Left renal pelvis (tissue), 4 donors: ENCODE measurements around the gene NTN1. TPM values are rescaled to one million over a fixed set of nuclear protein-coding genes. Genes with fewer than 3 reads are reported as not detected.

Source experiments
- DNase-seq, 4 donors: peaks; one replicate each; pipeline ENCODE4 v3.0.0-alpha.2; 2013; ENCODE audit warnings: low read depth in 4 of 4, low spot score in 3 of 4
- polyA plus RNA-seq, 4 donors: library from polyadenylated mRNA; unstranded; fragments of 120-200 nt; gene quantifications; one replicate each; pipeline ENCODE4 v1.2.1, GENCODE V29; 2013; ENCODE audit not compliant: insufficient read length in 4 of 4

NTN1 gene
- polyA plus RNA-seq, 4 donors: 5.2 to 188 (median 9.4) TPM

GRCh38 chr17:9183306-9183705 lies 162.0 kb downstream of the NTN1 start:
- no peak for DNase-seq

GRCh38 chr17:9185142-9185541 lies 163.8 kb downstream of the NTN1 start:
- no peak for DNase-seq

GRCh38 chr17:9185688-9186284 lies 164.5 kb downstream of the NTN1 start:
- no peak for DNase-seq

GRCh38 chr17:9187828-9188227 lies 166.5 kb downstream of the NTN1 start:
- DNase-seq: no peak

GRCh38 chr17:9188367-9188766 lies 167.1 kb downstream of the NTN1 start:
- DNase-seq: no peak

- no peak for DNase-seq
Observed at GRCh38 chr17:9189870-9190269, 168.6 kb downstream of the NTN1 start.

- DNase-seq: no peak
Observed at GRCh38 chr17:9192010-9192409, 170.7 kb downstream of the NTN1 start.

- no peak for DNase-seq
Observed at GRCh38 chr17:9195411-9195810, 174.1 kb downstream of the NTN1 start.

GRCh38 chr17:9195961-9196670 lies 174.8 kb downstream of the NTN1 start:
- no peak for DNase-seq

- DNase-seq: no peak
Observed at GRCh38 chr17:9199571-9200551, 178.6 kb downstream of the NTN1 start.

- no peak for DNase-seq
Observed at GRCh38 chr17:9200699-9201359, 179.5 kb downstream of the NTN1 start.

GRCh38 chr17:9202532-9202931 lies 181.2 kb downstream of the NTN1 start:
- no peak for DNase-seq

- no peak for DNase-seq
Observed at GRCh38 chr17:9203771-9204425, 182.6 kb downstream of the NTN1 start.

GRCh38 chr17:9204637-9205329 lies 183.5 kb downstream of the NTN1 start:
- DNase-seq: no peak

- DNase-seq: no peak
Observed at GRCh38 chr17:9205520-9206409, 184.5 kb downstream of the NTN1 start.

GRCh38 chr17:9206410-9206703 lies 185.0 kb downstream of the NTN1 start:
- DNase-seq: no peak

GRCh38 chr17:9206741-9207332 lies 185.5 kb downstream of the NTN1 start:
- DNase-seq: peak in 1 of 4 donors; percentile 26

- no peak for DNase-seq
Observed at GRCh38 chr17:9208381-9209105, 187.2 kb downstream of the NTN1 start.
